Heart left ventricle (tissue), 13 donors: Measurements from ENCODE around the gene PYHIN1.

Experiments used
- CTCF ChIP-seq, 12 donors: fragments of 200-600 bp; sonication (generic) in 4 of 12; IDR thresholded peaks; one replicate each; pipeline versions ENCODE4 v1.5.0 to v1.8.0; 2018 to 2022; ENCODE audit warnings: antibody characterized with exemption in 12 of 12, mild to moderate bottlenecking in 5 of 12
- POLR2A ChIP-seq, 2 donors: fragments of 450-650 bp; IDR thresholded peaks; one replicate each; pipeline ENCODE4 v1.6.1; 2017; ENCODE audit warnings: antibody characterized with exemption in 2 of 2, mild to moderate bottlenecking in 2 of 2, moderate library complexity in 2 of 2
- donor health status: ischemic (EF 13 %, LVEDD 7.1; RV severe dilation, severe dysfunction).
- donor health status: DM: no; HTN: yes; CAD: no.
- donor health status: DM: no; HTN: no; CAD: no.
- donor health status: ischemic (EF 25% LVEDD 6.9; RV normal size, moderate dysfunction).
- donor health status: ischemic (EF 25% LVEDD 5.7; RV mildly dilated, moderate dysfunction).
- donor health status: ischemic (EF 35%, LVEDD 5.7; RV mildly dilated, moderate dysfunction).
- donor health status: nonischemic (EF 11% LVEDD 7.7; RV severe dilation, severe dysfunction).
- donor health status: DM: yes; HTN: yes; CAD: no.
- donor health status: PGD.
- donor health status: ischemic (EF 29% LVEDD 5.4; RV normal size, mild dysfunction).
- donor health status: nonischemic (EF 23%, LVEDD 6.1; RV moderate dilation, normal function).

DNA sequence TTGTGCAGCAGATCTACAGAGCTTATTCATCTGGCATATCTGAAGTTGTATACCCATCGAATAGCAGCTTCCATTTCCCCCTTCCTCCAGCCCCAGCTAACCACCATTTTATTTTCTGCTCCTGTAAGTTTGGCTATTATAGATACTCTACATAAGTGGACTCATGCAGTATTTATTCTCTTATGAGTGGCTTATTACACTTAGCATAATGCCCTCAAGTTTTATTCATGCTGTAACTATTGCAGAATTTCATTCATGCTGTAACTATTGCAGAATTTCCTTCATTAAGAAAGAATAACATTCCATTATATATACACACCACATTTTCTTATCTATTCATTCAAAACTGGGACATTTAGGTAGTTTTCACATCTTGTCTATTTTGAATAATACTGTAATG, 47.9 kb downstream of the PYHIN1 start:
- TF ChIP-seq CTCF (IDR thresholded peaks at IDR 0.05): no peak
- TF ChIP-seq POLR2A (IDR thresholded peaks at IDR 0.05): no peak
